DND-41 (cell line): ENCODE data around the gene DMPK.

Source experiments
- ATAC-seq: fragments of 200-7000 bp; cut with Tn5 transposase; 3 replicates; pipeline ENCODE4 v1.9.1; 2021; ENCODE audit warnings: low read depth; ENCODE audit not compliant: insufficient read depth
- DNase-seq: peaks from one replicate; pipeline ENCODE4 v3.0.0-alpha.2; 2020
- H2AFZ ChIP-seq: 2 replicates; pipeline ENCODE4 v1.6.0; 2012; ENCODE audit warnings: low read depth, low read length
- H3K27ac ChIP-seq: 2 replicates; pipeline ENCODE4 v1.5.1; 2012; ENCODE audit warnings: low read length, inconsistent platforms
- H3K27me3 ChIP-seq: fragments of 200-600 bp; sonication (generic); 2 replicates; pipeline ENCODE4 v1.6.0; 2012; ENCODE audit warnings: low read length, mild to moderate bottlenecking, inconsistent platforms; ENCODE audit not compliant: insufficient read depth, poor library complexity
- H3K36me3 ChIP-seq: 2 replicates; pipeline ENCODE4 v1.5.1; 2012; ENCODE audit warnings: low read length, inconsistent platforms; ENCODE audit not compliant: insufficient read depth
- H3K4me1 ChIP-seq: 2 replicates; pipeline ENCODE4 v1.5.1; 2012; ENCODE audit warnings: mild to moderate bottlenecking, low read length; ENCODE audit not compliant: insufficient read depth
- H3K4me2 ChIP-seq: 2 replicates; pipeline ENCODE4 v1.6.0; 2012; ENCODE audit warnings: mild to moderate bottlenecking, moderate library complexity, low read length, inconsistent platforms; ENCODE audit not compliant: insufficient read depth
- H3K4me3 ChIP-seq, 2 experiments: fragments of 200-600 bp in 1 of 2; shearing (Covaris generic) in 1 of 2; 2 replicates each; pipeline ENCODE4 v1.5.1; 2012 to 2016; ENCODE audit warnings: inconsistent platforms in 2 of 2, low read length in 2 of 2, mild to moderate bottlenecking in 2 of 2, low read depth in 1 of 2, moderate library complexity in 1 of 2
- H3K79me2 ChIP-seq: 2 replicates; pipeline ENCODE4 v1.6.0; 2012; ENCODE audit warnings: low read length, inconsistent platforms; ENCODE audit not compliant: insufficient read depth
- H3K9ac ChIP-seq: 2 replicates; pipeline ENCODE4 v1.6.0; 2012; ENCODE audit warnings: low read depth, mild to moderate bottlenecking, inconsistent platforms, low read length, moderate library complexity
- H3K9me3 ChIP-seq: 2 replicates; pipeline ENCODE4 v1.5.1; 2012; ENCODE audit warnings: low read length, moderate library complexity, mild to moderate bottlenecking, inconsistent platforms; ENCODE audit not compliant: insufficient read depth, severe bottlenecking
- H4K20me1 ChIP-seq: 2 replicates; pipeline ENCODE4 v1.6.0; 2012; ENCODE audit warnings: low read length; ENCODE audit not compliant: insufficient read depth
- CTCF ChIP-seq: IDR thresholded peaks from 2 replicates; pipeline ENCODE4 v1.5.1; 2012; ENCODE audit warnings: borderline replicate concordance, low read length, moderate library complexity, mild to moderate bottlenecking; ENCODE audit not compliant: poor library complexity, severe bottlenecking; ENCODE audit errors: extremely low read depth
- EZH2 ChIP-seq: IDR thresholded peaks from 3 replicates; pipeline ENCODE4 v1.6.1; 2012; ENCODE audit warnings: borderline replicate concordance, low read depth, mild to moderate bottlenecking, moderate library complexity, low read length, inconsistent platforms; ENCODE audit not compliant: severe bottlenecking

Gene DMPK

GRCh38 chr19:45822716-45823115 is 40.4 kb upstream of the DMPK start:
- no peak overlapping the region for H3K4me3 ChIP-seq
- no peak overlapping the region for H3K9ac ChIP-seq
- no peak overlapping the region for H2AFZ ChIP-seq
- H3K79me2 ChIP-seq = no peaks in the 10 kb centered on the region
- H3K4me1 ChIP-seq = peaks cover 1% of the 10 kb centered on the region
- no peaks in the 10 kb centered on the region for H3K9me3 ChIP-seq
- H4K20me1 ChIP-seq = peaks cover 7% of the 10 kb centered on the region
- DNase-seq (no peak), ATAC-seq (no peak)
- TF ChIP-seq CTCF (no peak), EZH2 (no peak)
- peaks cover 89% of the 10 kb centered on the region for H3K36me3 ChIP-seq
- H3K27me3 ChIP-seq = no peaks in the 10 kb centered on the region
- H3K4me2 ChIP-seq = no peak overlapping the region
- H3K27ac ChIP-seq = no peak overlapping the region

- Histone ChIP-seq H3K27me3 (no peaks in the 10 kb centered on the region), H3K4me3 (no peak overlapping the region), H3K9ac (no peak overlapping the region), H3K9me3 (no peaks in the 10 kb centered on the region), H2AFZ (no peak overlapping the region), H4K20me1 (peaks cover 14% of the 10 kb centered on the region), H3K79me2 (no peaks in the 10 kb centered on the region), H3K4me1 (peaks cover 6% of the 10 kb centered on the region), H3K36me3 (peaks cover 81% of the 10 kb centered on the region), H3K4me2 (no peak overlapping the region), H3K27ac (no peak overlapping the region)
- no peak for TF ChIP-seq CTCF
- no peak for TF ChIP-seq EZH2
- ATAC-seq = no peak
- DNase-seq = no peak
Observed at GRCh38 chr19:45821570-45821969, 39.3 kb upstream of the DMPK start.

- Histone ChIP-seq H3K27me3 (no peaks in the 10 kb centered on the region), H3K27ac (no peak overlapping the region; the same call in 1 of the 2 replicates), H3K36me3 (peaks cover 81% of the 10 kb centered on the region), H3K4me3 (no peak overlapping the region), H2AFZ (no peak overlapping the region), H3K9me3 (no peaks in the 10 kb centered on the region), H3K4me1 (peaks cover 6% of the 10 kb centered on the region), H3K4me2 (no peak overlapping the region), H4K20me1 (peaks cover 14% of the 10 kb centered on the region), H3K79me2 (no peaks in the 10 kb centered on the region), H3K9ac (no peak overlapping the region)
- ATAC-seq = no peak
- TF ChIP-seq CTCF (no peak), EZH2 (no peak)
- DNase-seq = no peak
Observed at GRCh38 chr19:45821103-45821521, 38.8 kb upstream of the DMPK start.

GRCh38 chr19:45820413-45821102 is 38.3 kb upstream of the DMPK start:
- H4K20me1 ChIP-seq = peaks cover 14% of the 10 kb centered on the region
- H3K9ac ChIP-seq = no peak overlapping the region
- no peak overlapping the region; the same call in 1 of the 2 replicates for H3K27ac ChIP-seq
- H3K27me3 ChIP-seq = no peaks in the 10 kb centered on the region
- H3K36me3 ChIP-seq = peaks cover 81% of the 10 kb centered on the region
- DNase-seq (no peak), ATAC-seq (no peak)
- no peaks in the 10 kb centered on the region for H3K9me3 ChIP-seq
- H3K79me2 ChIP-seq = no peaks in the 10 kb centered on the region
- H3K4me1 ChIP-seq = peaks cover 6% of the 10 kb centered on the region
- H3K4me2 ChIP-seq = no peak overlapping the region
- no peak overlapping the region for H3K4me3 ChIP-seq
- TF ChIP-seq EZH2 (no peak), CTCF (no peak)
- H2AFZ ChIP-seq = no peak overlapping the region
